GM12872 (cell line): Measurements from ENCODE around the gene KRTAP6-3.

Experiments used
- CTCF ChIP-seq: IDR thresholded peaks from 3 replicates; pipeline ENCODE4 v1.5.1; 2011; ENCODE audit warnings: low read depth, mild to moderate bottlenecking, low read length, moderate library complexity; ENCODE audit not compliant: insufficient read depth

Gene KRTAP6-3

GRCh38 chr21:30642564-30642963 is 50.3 kb downstream of the KRTAP6-3 start, which contains the start of gene KRTAP20-3:
Gene KRTAP20-3 (plus strand): TSS chr21:30642864.
- no peak for TF ChIP-seq CTCF
